NT2/D1 (cell line): ENCODE data around the gene CCDC59.

Experiments used
- SUZ12 ChIP-seq: IDR thresholded peaks from 2 replicates; pipeline ENCODE4 v1.6.1; 2011; ENCODE audit not compliant: insufficient read length, insufficient read depth; ENCODE audit errors: extremely low read depth
- ZNF274 ChIP-seq: IDR thresholded peaks from 2 replicates; pipeline ENCODE4 v1.6.1; 2011; ENCODE audit warnings: mild to moderate bottlenecking, low read depth, low read length

DNA sequence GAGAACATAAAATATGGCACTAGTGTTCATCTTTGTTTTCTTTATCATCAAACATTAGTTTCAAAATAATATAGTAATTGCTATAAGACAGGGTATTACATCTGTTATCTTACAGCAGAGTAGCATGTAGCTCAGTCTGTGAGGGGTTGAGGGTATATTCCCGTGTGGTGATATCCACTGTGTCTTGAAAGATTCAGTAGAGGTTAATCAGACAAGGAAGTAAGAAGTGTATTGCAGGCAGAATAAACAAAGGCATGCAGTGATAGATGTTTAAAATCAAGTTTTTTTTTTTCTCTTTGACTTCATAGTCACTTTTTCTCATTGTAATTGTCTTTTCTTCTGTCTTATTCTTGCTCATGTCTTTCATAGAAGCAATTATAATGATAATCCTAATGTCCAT, 48.5 kb upstream of the CCDC59 start:
- TF ChIP-seq SUZ12, result no peak
- no peak for TF ChIP-seq ZNF274
